NT2/D1 (cell line): ENCODE results near the gene NR2E3.
A peak's percentile ranks its signal among the peaks of the same experiment; 100 is the strongest.

Experiments
- DNase-seq: peaks from one replicate; pipeline ENCODE4 v3.0.0-alpha.2; 2011; ENCODE audit warnings: low read depth, low spot score
- H3K27me3 ChIP-seq: 2 replicates; pipeline ENCODE4 v1.6.0; 2011; ENCODE audit warnings: mild to moderate bottlenecking; ENCODE audit not compliant: insufficient read length, insufficient read depth
- H3K36me3 ChIP-seq: 2 replicates; pipeline ENCODE4 v1.6.1; 2011; ENCODE audit warnings: mild to moderate bottlenecking, low read length, mixed read lengths; ENCODE audit not compliant: insufficient read depth, insufficient read length
- H3K4me1 ChIP-seq: 2 replicates; pipeline ENCODE4 v1.5.1; 2011; ENCODE audit not compliant: insufficient read depth, insufficient read length
- H3K4me3 ChIP-seq: 2 replicates; pipeline ENCODE4 v1.5.1; 2011; ENCODE audit warnings: low read depth; ENCODE audit not compliant: insufficient read length
- H3K9ac ChIP-seq: 2 replicates; pipeline ENCODE4 v1.6.0; 2011; ENCODE audit warnings: low read depth; ENCODE audit not compliant: insufficient read length
- H3K9me3 ChIP-seq: 2 replicates; pipeline ENCODE4 v1.5.1; 2011; ENCODE audit warnings: mild to moderate bottlenecking, low read length; ENCODE audit not compliant: insufficient read depth
- SUZ12 ChIP-seq: IDR thresholded peaks from 2 replicates; pipeline ENCODE4 v1.6.1; 2011; ENCODE audit not compliant: insufficient read length, insufficient read depth; ENCODE audit errors: extremely low read depth
- YY1 ChIP-seq: IDR thresholded peaks from 2 replicates; pipeline ENCODE4 v1.6.1; 2011; ENCODE audit not compliant: insufficient read length, insufficient read depth
- ZNF274 ChIP-seq: IDR thresholded peaks from 2 replicates; pipeline ENCODE4 v1.6.1; 2011; ENCODE audit warnings: mild to moderate bottlenecking, low read depth, low read length

The NR2E3 gene

DNA sequence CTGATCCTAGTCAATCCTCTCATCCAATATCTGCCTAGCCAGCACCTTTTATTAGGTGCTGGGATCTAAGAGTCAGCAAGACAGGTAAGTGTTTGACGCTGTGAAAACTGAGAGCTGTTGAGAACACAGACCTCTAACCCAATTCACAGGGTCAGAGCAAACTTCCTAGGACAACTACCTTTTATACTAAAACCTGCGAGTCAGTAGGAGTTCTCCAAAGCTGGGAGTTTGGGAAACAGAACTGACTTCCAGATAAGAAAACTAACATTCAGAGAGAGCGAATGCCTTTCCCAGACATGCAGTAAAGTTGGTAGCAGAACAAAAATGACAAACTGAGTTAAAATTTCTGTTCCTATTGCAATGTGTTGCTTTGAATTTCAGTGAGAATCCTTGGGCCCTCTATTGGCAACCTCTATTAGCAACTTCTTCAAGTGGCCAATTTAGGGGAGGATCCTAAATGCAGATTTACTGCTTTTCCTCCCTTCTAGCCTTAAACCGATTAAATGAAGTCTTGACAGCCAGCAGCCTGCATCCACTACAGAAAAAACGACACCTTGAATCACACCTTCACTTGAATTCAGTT, 11.3 kb downstream of the NR2E3 start:
- Histone ChIP-seq H3K9me3 (peaks cover 50% of the 10 kb centered on the region), H3K9ac (no peak overlapping the region), H3K27me3 (no peaks in the 10 kb centered on the region), H3K4me1 (no peaks in the 10 kb centered on the region), H3K4me3 (no peak overlapping the region), H3K36me3 (peaks cover 7% of the 10 kb centered on the region)
- DNase-seq: no peak
- peak; percentile 90 for TF ChIP-seq ZNF274
- TF ChIP-seq YY1: no peak
- no peak for TF ChIP-seq SUZ12

- Histone ChIP-seq H3K4me3 (no peak overlapping the region), H3K27me3 (no peaks in the 10 kb centered on the region), H3K36me3 (peaks cover 18% of the 10 kb centered on the region), H3K4me1 (no peaks in the 10 kb centered on the region), H3K9me3 (peaks cover 50% of the 10 kb centered on the region), H3K9ac (no peak overlapping the region)
- no peak for DNase-seq
- TF ChIP-seq ZNF274: no peak
- TF ChIP-seq YY1: no peak
These were observed 12.7 kb downstream of the NR2E3 start for GRCh38 chr15:71822890-71823630.

GRCh38 chr15:71823801-71824200, 13.4 kb downstream of the NR2E3 start:
- no peaks in the 10 kb centered on the region for H3K4me1 ChIP-seq
- H3K4me3 ChIP-seq: no peak overlapping the region
- H3K27me3 ChIP-seq: no peaks in the 10 kb centered on the region
- peaks cover 50% of the 10 kb centered on the region for H3K9me3 ChIP-seq
- H3K36me3 ChIP-seq: peaks cover 18% of the 10 kb centered on the region
- DNase-seq: no peak
- no peak overlapping the region for H3K9ac ChIP-seq
- TF ChIP-seq YY1 (no peak), ZNF274 (no peak), SUZ12 (no peak)

DNA sequence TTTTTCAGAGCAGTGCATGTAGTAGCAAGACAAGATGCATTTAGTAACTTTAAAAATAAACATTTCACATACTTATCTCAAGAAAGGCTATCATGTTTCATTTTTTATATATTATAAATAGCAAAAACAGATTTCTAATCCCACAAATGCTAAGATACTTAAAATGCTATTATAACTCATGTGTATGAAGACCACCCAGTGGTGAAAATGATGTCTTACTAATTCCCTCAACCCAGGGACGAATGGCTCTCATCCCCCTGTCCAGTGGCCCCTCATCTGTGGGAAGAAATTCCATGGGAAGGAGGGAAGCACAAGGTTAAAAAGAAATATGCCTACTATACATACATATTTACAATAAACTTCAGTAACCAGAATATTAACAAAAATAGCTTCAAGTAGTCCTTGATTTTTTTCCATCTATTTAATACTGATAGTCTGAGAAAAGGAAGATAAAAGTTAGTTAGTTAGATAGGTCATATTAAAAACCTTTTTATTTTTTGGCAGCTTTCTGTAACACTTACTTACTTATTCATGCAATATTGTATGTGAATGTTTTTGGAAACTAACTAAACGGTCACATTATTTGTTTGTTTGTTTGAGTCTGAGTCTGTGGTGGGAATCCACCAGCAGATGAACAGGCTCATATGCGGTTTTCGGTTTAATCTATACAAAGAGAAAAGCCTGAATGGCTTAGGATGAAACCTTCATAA, 14.8 kb downstream of the NR2E3 start:
- no peak overlapping the region for H3K9ac ChIP-seq
- H3K9me3 ChIP-seq: peaks cover 41% of the 10 kb centered on the region
- no peaks in the 10 kb centered on the region for H3K4me1 ChIP-seq
- H3K4me3 ChIP-seq: no peak overlapping the region
- peaks cover 22% of the 10 kb centered on the region for H3K36me3 ChIP-seq
- no peaks in the 10 kb centered on the region for H3K27me3 ChIP-seq
- no peak for DNase-seq
- TF ChIP-seq SUZ12 (no peak), YY1 (no peak), ZNF274 (no peak)

DNA sequence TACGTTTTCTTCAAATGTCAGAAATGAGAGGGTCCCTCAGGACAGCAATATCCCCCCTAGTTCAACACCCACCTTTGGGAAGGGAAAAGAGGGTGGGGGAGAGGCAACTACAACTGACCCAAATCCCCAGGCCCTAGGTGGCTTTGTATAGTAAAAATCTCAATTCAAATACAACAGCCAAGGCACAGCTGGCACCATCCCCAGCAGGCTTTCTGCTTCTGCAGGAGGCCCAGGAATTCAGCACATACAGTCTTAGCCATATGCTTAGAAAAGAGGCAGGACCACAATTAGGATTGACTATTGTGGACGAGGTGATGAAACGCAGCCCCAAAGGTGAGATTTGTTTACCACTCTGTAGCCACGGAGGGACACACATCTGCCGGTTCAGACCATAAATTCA, 15.8 kb downstream of the NR2E3 start:
- Histone ChIP-seq H3K9me3 (peaks cover 31% of the 10 kb centered on the region), H3K4me3 (no peak overlapping the region), H3K36me3 (peaks cover 22% of the 10 kb centered on the region), H3K4me1 (no peaks in the 10 kb centered on the region), H3K9ac (no peak overlapping the region), H3K27me3 (no peaks in the 10 kb centered on the region)
- no peak for DNase-seq
- TF ChIP-seq ZNF274 (no peak), YY1 (no peak), SUZ12 (no peak)

GRCh38 chr15:71830981-71831380, 20.6 kb downstream of the NR2E3 start:
- TF ChIP-seq YY1 (no peak), SUZ12 (no peak), ZNF274 (no peak)
- no peak overlapping the region for H3K9ac ChIP-seq
- no peaks in the 10 kb centered on the region for H3K4me1 ChIP-seq
- peaks cover 22% of the 10 kb centered on the region for H3K36me3 ChIP-seq
- H3K27me3 ChIP-seq: no peaks in the 10 kb centered on the region
- DNase-seq: no peak
- no peak overlapping the region for H3K4me3 ChIP-seq
- no peaks in the 10 kb centered on the region for H3K9me3 ChIP-seq

- Histone ChIP-seq H3K4me1 (no peaks in the 10 kb centered on the region), H3K9me3 (no peaks in the 10 kb centered on the region), H3K36me3 (peaks cover 6% of the 10 kb centered on the region), H3K27me3 (no peaks in the 10 kb centered on the region), H3K9ac (no peak overlapping the region), H3K4me3 (no peak overlapping the region)
- no peak for DNase-seq
- TF ChIP-seq SUZ12 (no peak), ZNF274 (no peak), YY1 (no peak)
These were observed 31.2 kb downstream of the NR2E3 start for GRCh38 chr15:71841563-71841962.
